Panc1 (cell line): ENCODE measurements around the gene CGNL1. TPM values are rescaled to one million over a fixed set of nuclear protein-coding genes. Genes with fewer than 3 reads are reported as not detected.

ENCODE experiments used
- ATAC-seq: fragments of 200-7000 bp; cut with Tn5 transposase; 2 replicates; pipeline ENCODE4 v1.9.1; 2020; ENCODE audit warnings: mild to moderate bottlenecking, moderate library complexity
- BruUV-seq: library from RNA; stranded (reverse); fragments of 400-500 nt; replicated peaks from 2 replicates; lab custom pipeline; 2021; lab: Mats Ljungman, UMichigan
- CTCF ChIA-PET: fragments of 300-600 bp; sonication (Branson Sonifier 250); formaldehyde crosslinking; loops from one replicate; lab custom pipeline; 2022; ENCODE audit warnings: antibody characterized with exemption; lab: Charles Lee
- POLR2A ChIA-PET: fragments of 300-600 bp; sonication (Branson Sonifier 250); formaldehyde crosslinking; loops from one replicate; lab custom pipeline; 2022; ENCODE audit warnings: antibody characterized with exemption; lab: Charles Lee
- DNase-seq: peaks from one replicate; pipeline ENCODE4 v3.0.0-alpha.2; 2010; ENCODE audit warnings: low read depth, low spot score
- H3K27ac ChIP-seq: 2 replicates; pipeline ENCODE4 v1.5.1; 2011; ENCODE audit warnings: mild to moderate bottlenecking, low read length, inconsistent platforms
- H3K27me3 ChIP-seq: fragments of 200-500 bp; sonication (Bioruptor generic); 2 replicates; pipeline ENCODE4 v1.6.0; 2014; ENCODE audit warnings: low read length, inconsistent platforms; ENCODE audit not compliant: control insufficient read depth, insufficient read depth
- H3K36me3 ChIP-seq: fragments of 200-500 bp; sonication (Bioruptor generic); 2 replicates; pipeline ENCODE4 v1.5.1; 2014; ENCODE audit warnings: inconsistent platforms, mild to moderate bottlenecking, low read length, moderate library complexity; ENCODE audit not compliant: control insufficient read depth, insufficient read depth
- H3K4me1 ChIP-seq: 2 replicates; pipeline ENCODE4 v1.5.1; 2011; ENCODE audit warnings: inconsistent platforms, mild to moderate bottlenecking, low read length, moderate library complexity; ENCODE audit not compliant: control insufficient read depth, insufficient read depth
- H3K4me3 ChIP-seq, 2 experiments: 2 replicates each; pipeline ENCODE4 v1.5.1; 2011 to 2012; ENCODE audit warnings: low read depth in 2 of 2, low read length in 2 of 2, mild to moderate bottlenecking in 2 of 2, inconsistent platforms in 1 of 2, moderate library complexity in 1 of 2
- H3K9me3 ChIP-seq: fragments of 200-500 bp; sonication (Bioruptor generic); 2 replicates; pipeline ENCODE4 v1.5.1; 2014; ENCODE audit warnings: low read depth, mild to moderate bottlenecking, inconsistent platforms, low read length, moderate library complexity; ENCODE audit not compliant: control insufficient read depth, insufficient read depth
- CTCF ChIP-seq: fragments of 450-650 bp; IDR thresholded peaks from 2 replicates; pipeline ENCODE4 v1.5.1; 2017; ENCODE audit warnings: mild to moderate bottlenecking
- POLR2AphosphoS5 ChIP-seq: IDR thresholded peaks from 2 replicates; pipeline ENCODE4 v1.6.1; 2012; ENCODE audit warnings: mild to moderate bottlenecking, low read depth, low read length, moderate library complexity
- REST ChIP-seq, 2 experiments: IDR thresholded peaks; 2 replicates each; pipeline ENCODE4 v1.6.1; 2011 to 2012; ENCODE audit warnings: low read depth in 2 of 2, control low read depth in 1 of 2, low read length in 1 of 2, mild to moderate bottlenecking in 1 of 2, moderate library complexity in 1 of 2; ENCODE audit not compliant: insufficient read depth in 1 of 2
- SIN3A ChIP-seq: IDR thresholded peaks from 2 replicates; pipeline ENCODE4 v1.6.1; 2012; ENCODE audit warnings: low read depth, mild to moderate bottlenecking, low read length, moderate library complexity, borderline replicate concordance; ENCODE audit not compliant: insufficient read depth
- TCF7L2 ChIP-seq: IDR thresholded peaks from 2 replicates; pipeline ENCODE4 v1.6.1; 2011; ENCODE audit warnings: mild to moderate bottlenecking, low read depth, low read length, inconsistent platforms
- in situ Hi-C: cut with HindIII; loops from 2 replicates; pipeline ENCODE4 v1.10.0; 2016; ENCODE audit warnings: low sequenced_read_pairs, low pct_unique_long_range_greater_than_20kb
- intact Hi-C: fragments of 100-400 bp; cut with micrococcal nuclease; formaldehyde crosslinking; loops from one replicate; pipeline ENCODE4 v1.10.0; 2022; ENCODE audit not compliant: unreplicated experiment
- total RNA-seq: library from RNA; stranded (reverse); gene quantifications from one replicate; pipeline ENCODE4 v1.2.1, GENCODE V29; 2021; ENCODE audit not compliant: unreplicated experiment

Gene CGNL1
- total RNA-seq, 1 experiment from 2014 or later: 3.5 TPM

- Histone ChIP-seq H3K4me1 (no peaks in the 10 kb centered on the region), H3K36me3 (no peaks in the 10 kb centered on the region), H3K27me3 (no peaks in the 10 kb centered on the region), H3K27ac (no peak overlapping the region), H3K9me3 (no peaks in the 10 kb centered on the region), H3K4me3 (no peak overlapping the region)
- in situ Hi-C loops: no loop called here
- ChIA-PET POLR2A (no interaction called here), CTCF (no interaction called here)
- intact Hi-C loops: no loop called here
- DNase-seq (no peak), ATAC-seq (no peak)
- TF ChIP-seq POLR2AphosphoS5 (no peak), CTCF (no peak), REST (IDR thresholded peaks at IDR 0.05; ENCODE audit: insufficient read depth in 1 of 2, low read depth in 2 of 2, low read length in 1 of 2) (no peak), TCF7L2 (no peak), SIN3A (no peak)
- BruUV-seq: no TSS peak
Observed at GRCh38 chr15:57335719-57336118, 40.6 kb upstream of the CGNL1 start.

- CTCF ChIA-PET: no interaction called here
- no peaks in the 10 kb centered on the region for H3K4me1 ChIP-seq
- DNase-seq: no peak
Observed at GRCh38 chr15:57337868-57338411, 38.4 kb upstream of the CGNL1 start.

More at GRCh38 chr15:57337868-57338411, 38.4 kb upstream of the CGNL1 start:
- H3K27ac ChIP-seq: no peak overlapping the region
- no peaks in the 10 kb centered on the region for H3K9me3 ChIP-seq
- intact Hi-C loops: no loop called here
- ATAC-seq: no peak
- POLR2A ChIA-PET: no interaction called here
- TF ChIP-seq TCF7L2: no peak
- no peak for TF ChIP-seq SIN3A
- TF ChIP-seq POLR2AphosphoS5: no peak
- TF ChIP-seq CTCF: no peak
- no peak for TF ChIP-seq REST (IDR thresholded peaks at IDR 0.05; ENCODE audit: insufficient read depth in 1 of 2, low read depth in 2 of 2, low read length in 1 of 2)
- H3K4me3 ChIP-seq: no peak overlapping the region
- no TSS peak for BruUV-seq
- in situ Hi-C loops: no loop called here
- H3K36me3 ChIP-seq: no peaks in the 10 kb centered on the region
- no peaks in the 10 kb centered on the region for H3K27me3 ChIP-seq
